Measurements from ENCODE around the gene SSBP4.

DNA sequence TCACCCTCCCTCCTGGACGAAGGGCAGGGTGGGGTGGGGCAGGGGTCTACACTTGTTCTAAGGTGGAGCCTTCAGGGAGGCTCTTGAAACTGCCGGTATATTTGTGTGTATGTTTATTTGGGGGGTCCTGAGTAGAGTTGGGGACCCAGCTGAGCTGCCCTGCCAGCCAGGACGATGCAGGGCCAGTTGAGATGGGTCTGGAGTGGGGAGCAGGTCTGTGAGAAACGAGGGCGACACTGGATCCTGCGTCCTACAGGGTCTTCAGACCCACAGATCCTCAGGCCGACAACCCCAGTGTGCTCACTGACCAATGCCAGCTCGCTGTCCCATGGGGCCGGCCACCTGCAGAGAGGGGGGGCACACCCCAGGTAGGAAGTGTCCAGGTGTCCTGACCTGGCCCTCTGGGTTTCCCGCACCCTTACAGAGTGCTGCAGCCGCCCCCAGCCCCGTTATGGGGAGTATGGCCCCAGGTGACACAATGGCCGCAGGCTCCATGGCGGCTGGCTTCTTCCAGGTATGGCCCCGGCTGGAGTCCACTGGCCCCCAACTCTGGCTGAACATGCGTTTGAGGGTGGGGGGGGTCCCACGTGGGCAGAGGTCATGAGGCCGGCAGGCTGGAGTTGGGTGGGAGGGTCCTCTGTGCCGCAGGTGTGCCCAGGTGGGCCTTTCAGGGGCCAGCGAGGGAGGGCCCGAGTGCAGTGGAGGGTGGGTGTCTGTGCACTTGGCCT lies 11.4 kb downstream of the SSBP4 start:
- TF ChIP-seq SUZ12 (IDR thresholded peaks at IDR 0.05) = no peak
- TF ChIP-seq SP1 (IDR thresholded peaks at IDR 0.05) = no peak
- TF ChIP-seq FOXA1 (IDR thresholded peaks at IDR 0.05) = no peak
- no peak for TF ChIP-seq FOXK2 (IDR thresholded peaks at IDR 0.05)
- no peak for TF ChIP-seq BHLHE40 (IDR thresholded peaks at IDR 0.05; ENCODE audit: borderline replicate concordance)
- TF ChIP-seq ZNF384 (IDR thresholded peaks at IDR 0.05) = no peak
- TF ChIP-seq L3MBTL2 (conservative IDR thresholded peaks at IDR 0.05) = no peak
- no peak for TF ChIP-seq ARNT (IDR thresholded peaks at IDR 0.05)
- TF ChIP-seq HDGF (IDR thresholded peaks at IDR 0.05; ENCODE audit: borderline replicate concordance) = no peak
- no peak for TF ChIP-seq ELF4 (IDR thresholded peaks at IDR 0.05)
- TF ChIP-seq CTBP1 (IDR thresholded peaks at IDR 0.05; ENCODE audit: borderline replicate concordance) = no peak
- TF ChIP-seq TARDBP (IDR thresholded peaks at IDR 0.05) = no peak
- TF ChIP-seq, protein P1, sequence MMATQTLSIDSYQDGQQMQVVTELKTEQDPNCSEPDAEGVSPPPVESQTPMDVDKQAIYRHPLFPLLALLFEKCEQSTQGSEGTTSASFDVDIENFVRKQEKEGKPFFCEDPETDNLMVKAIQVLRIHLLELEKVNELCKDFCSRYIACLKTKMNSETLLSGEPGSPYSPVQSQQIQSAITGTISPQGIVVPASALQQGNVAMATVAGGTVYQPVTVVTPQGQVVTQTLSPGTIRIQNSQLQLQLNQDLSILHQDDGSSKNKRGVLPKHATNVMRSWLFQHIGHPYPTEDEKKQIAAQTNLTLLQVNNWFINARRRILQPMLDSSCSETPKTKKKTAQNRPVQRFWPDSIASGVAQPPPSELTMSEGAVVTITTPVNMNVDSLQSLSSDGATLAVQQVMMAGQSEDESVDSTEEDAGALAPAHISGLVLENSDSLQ (IDR thresholded peaks at IDR 0.05) = no peak

Measured in HEK293T (cell line).